Measurements from ENCODE around the gene GNA15.

GNA15 gene

GRCh38 chr19:3121821-3122511, 13.9 kb upstream of the GNA15 start:
- DNase-seq = no peak

- no peak for DNase-seq
Observed at GRCh38 chr19:3122512-3122870, 13.3 kb upstream of the GNA15 start.

GRCh38 chr19:3123088-3123721, 12.6 kb upstream of the GNA15 start:
- no peak for DNase-seq

GRCh38 chr19:3123956-3124355, 11.9 kb upstream of the GNA15 start:
- no peak for DNase-seq

- DNase-seq = no peak
Observed at GRCh38 chr19:3124630-3125029, 11.2 kb upstream of the GNA15 start.

- DNase-seq = peak; percentile 23
Observed at GRCh38 chr19:3125900-3126524, 9.8 kb upstream of the GNA15 start.

GRCh38 chr19:3129112-3129511, 6.7 kb upstream of the GNA15 start:
- peak; percentile 59 for DNase-seq

- no peak for DNase-seq
Observed at GRCh38 chr19:3131168-3131567, 4.7 kb upstream of the GNA15 start.

GRCh38 chr19:3132971-3133792, 2.7 kb upstream of the GNA15 start:
- DNase-seq = peak; percentile 41

- DNase-seq = no peak
Observed at GRCh38 chr19:3133793-3134116, 2.1 kb upstream of the GNA15 start.

- no peak for DNase-seq
Observed at GRCh38 chr19:3136684-3137055, 837 bp downstream of the GNA15 start.

GRCh38 chr19:3137119-3137518, 1.3 kb downstream of the GNA15 start:
- DNase-seq = no peak

GRCh38 chr19:3138268-3138667, 2.4 kb downstream of the GNA15 start:
- DNase-seq = no peak

- no peak for DNase-seq
Observed at GRCh38 chr19:3140667-3141038, 4.8 kb downstream of the GNA15 start.

GRCh38 chr19:3142292-3142670, 6.4 kb downstream of the GNA15 start:
- DNase-seq = peak; percentile 79

- DNase-seq = no peak
Observed at GRCh38 chr19:3142781-3143337, 7.0 kb downstream of the GNA15 start.

GRCh38 chr19:3145909-3146676, 10.3 kb downstream of the GNA15 start:
- DNase-seq = no peak

- DNase-seq = no peak
Observed at GRCh38 chr19:3146677-3147100, 10.9 kb downstream of the GNA15 start.

- no peak for DNase-seq
Observed at GRCh38 chr19:3148503-3148902, 12.7 kb downstream of the GNA15 start.

GRCh38 chr19:3149089-3149488, 13.3 kb downstream of the GNA15 start:
- DNase-seq = no peak

- no peak for DNase-seq
Observed at GRCh38 chr19:3149526-3150505, 14.0 kb downstream of the GNA15 start.

All from fibroblast of upper back skin (primary cell).